Stimulated activated CD8-positive, alpha-beta memory T cell treated with anti-CD3 and anti-CD28 coated beads, Interleukin-2, amount 100 ng/mL, for 1 hour (primary cell): ENCODE measurements around the gene OSM.
A peak's percentile ranks its signal among the peaks of the same experiment; 100 is the strongest.

Experiments
- DNase-seq, 2 donors: peaks; one replicate each; pipeline ENCODE4 v3.0.0-alpha.2; 2020; ENCODE audit warnings: low read depth in 2 of 2

OSM gene

GRCh38 chr22:30285176-30285845 lies 18.7 kb upstream of the OSM start:
- no peak for DNase-seq

GRCh38 chr22:30284666-30285065 lies 18.0 kb upstream of the OSM start:
- no peak for DNase-seq

GRCh38 chr22:30284172-30284571 lies 17.5 kb upstream of the OSM start:
- DNase-seq, result no peak

GRCh38 chr22:30283342-30283741 lies 16.7 kb upstream of the OSM start:
- DNase-seq, result no peak

DNA sequence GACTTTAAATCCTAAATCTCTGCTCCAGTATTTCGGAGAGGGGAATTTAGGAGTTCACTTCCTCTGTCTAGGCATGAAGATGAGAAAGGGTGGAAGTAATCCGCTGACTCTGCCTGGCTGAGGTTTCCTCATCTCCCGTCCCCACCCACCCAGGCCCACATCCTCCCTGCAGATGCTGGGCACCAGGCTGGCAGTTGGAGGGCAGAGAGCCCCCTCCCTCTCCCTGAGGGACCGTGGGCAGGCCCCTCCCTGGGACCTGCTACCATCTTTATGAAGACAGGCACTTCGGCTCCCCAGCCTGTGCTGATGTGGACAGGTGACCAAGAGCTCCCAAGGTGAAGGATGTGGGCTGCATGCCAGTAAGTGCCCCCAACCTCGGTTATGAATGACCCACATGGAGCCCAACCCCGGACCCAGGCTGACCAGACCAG lies 16.0 kb upstream of the OSM start:
- no peak for DNase-seq

- no peak for DNase-seq
Observed at GRCh38 chr22:30280505-30280904, 13.9 kb upstream of the OSM start.

GRCh38 chr22:30279932-30280331 lies 13.3 kb upstream of the OSM start:
- DNase-seq, result no peak

DNA sequence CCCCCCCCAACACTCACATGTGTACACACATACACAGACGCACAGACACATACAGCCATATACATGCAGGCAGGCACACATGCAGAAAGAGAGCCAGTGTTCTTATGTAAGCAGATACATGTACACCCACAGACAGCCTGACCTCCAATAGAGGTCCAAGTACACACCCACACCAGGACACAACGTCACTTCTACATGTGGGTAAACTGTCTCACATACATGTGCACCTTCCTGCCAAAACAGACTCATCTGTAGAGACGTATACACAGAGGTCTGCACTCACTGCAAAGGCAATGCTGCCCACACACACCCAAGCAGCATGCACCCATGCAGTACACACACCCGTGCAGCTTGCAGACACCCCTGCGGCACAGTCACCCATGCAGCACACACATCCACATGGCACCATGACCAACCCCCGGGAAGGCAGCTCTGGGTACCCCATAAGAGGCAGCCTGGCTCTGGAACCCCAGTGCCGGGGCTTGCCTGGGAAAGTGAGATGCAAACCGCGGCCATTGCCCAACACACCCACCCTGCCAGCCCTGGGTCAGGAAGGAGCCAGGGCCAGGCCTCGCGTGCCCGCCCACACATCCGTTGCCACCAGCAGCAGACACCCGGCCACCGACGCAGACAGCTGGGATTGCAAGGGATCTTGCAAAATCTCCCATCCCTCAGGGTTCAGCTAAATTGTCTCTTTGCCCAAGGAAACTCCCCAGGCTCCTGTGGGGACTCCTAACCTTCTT lies 12.6 kb upstream of the OSM start:
- DNase-seq, result no peak

GRCh38 chr22:30277547-30278344 lies 11.1 kb upstream of the OSM start:
- DNase-seq, result no peak

DNA sequence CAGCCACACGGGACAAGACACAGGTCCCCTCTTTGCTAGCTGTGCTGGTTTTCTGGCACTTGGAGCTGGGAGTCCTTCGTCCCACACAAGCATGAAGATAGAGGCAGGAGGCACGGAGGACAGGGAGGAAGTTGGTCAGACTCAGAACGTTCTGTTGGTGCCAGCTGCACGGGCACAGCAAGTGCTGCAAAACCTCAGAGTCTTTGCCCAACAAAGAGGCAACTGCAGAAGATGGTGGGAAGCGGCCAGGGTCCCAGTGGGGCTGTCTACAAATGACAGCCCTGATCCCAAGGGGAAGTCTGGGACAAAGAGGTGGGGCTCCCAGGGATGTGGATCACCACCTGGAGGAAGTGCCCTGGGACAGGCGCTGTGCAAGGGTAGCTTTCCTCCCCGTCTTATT lies 9.4 kb upstream of the OSM start:
- DNase-seq, result no peak

DNA sequence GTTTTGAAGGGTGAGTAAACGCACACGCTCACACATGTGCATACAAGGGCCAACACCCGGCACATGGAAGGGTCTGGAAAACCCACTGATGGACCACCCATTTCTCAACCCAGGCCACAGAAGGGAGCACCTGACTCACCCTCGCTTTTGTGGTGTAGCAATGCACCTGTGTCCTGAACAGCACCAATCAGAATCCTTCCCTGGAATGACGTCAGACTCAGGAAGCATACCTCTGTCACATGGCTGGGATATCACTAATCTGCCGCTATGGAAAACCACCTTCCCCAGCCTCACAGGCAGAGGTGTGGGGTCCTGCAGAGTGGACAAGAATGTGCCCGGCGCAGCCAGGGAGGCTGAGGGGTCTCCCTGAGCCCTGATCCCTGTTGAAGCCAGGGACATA lies 9.0 kb upstream of the OSM start:
- no peak for DNase-seq

DNA sequence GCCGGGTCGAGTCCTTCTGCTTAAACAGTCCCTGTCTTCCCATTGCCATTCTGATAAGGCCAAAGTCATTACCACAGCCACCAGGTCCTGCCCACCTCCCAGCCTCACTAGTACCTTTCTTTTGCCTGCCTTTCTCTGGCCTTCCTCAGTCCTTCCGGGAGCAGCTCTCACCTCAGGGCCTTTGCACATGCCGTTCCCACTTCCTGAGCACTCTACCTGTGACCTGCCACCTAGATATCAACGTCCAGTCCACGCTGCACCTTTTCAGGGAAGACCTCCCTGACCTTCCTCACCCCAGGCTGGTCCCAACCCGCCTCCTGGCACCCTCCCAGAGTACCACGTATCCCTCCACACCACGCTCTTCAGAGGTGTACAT lies 7.8 kb upstream of the OSM start:
- no peak for DNase-seq

GRCh38 chr22:30273711-30274436 lies 7.2 kb upstream of the OSM start:
- no peak for DNase-seq

GRCh38 chr22:30272781-30273601 lies 6.3 kb upstream of the OSM start:
- DNase-seq, result no peak

DNA sequence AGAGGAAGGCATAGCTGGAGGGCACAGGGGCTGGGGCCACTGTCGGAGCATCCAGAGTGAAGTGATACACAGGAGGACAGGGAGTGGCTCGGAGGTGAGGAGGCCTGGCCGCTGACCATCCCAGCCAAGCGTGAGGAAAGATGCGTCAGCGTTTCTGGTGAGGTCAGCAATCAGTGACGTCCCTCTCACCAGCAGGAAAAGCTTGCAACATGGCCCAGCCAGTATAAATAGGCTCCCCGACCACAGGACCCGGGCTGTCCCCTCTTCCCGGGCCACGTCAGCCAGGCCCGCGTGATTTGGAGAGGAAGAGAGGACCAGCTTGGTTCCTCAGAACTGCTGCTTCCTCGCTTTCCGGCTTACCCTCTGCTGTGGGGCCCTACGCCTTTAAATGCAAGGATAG lies 4.2 kb upstream of the OSM start:
- no peak for DNase-seq

- no peak for DNase-seq
Observed at GRCh38 chr22:30268331-30268730, 1.7 kb upstream of the OSM start.

- peak in 1 of 2 donors; percentile 29 for DNase-seq
Observed at GRCh38 chr22:30267382-30268302, 991 bp upstream of the OSM start.

DNA sequence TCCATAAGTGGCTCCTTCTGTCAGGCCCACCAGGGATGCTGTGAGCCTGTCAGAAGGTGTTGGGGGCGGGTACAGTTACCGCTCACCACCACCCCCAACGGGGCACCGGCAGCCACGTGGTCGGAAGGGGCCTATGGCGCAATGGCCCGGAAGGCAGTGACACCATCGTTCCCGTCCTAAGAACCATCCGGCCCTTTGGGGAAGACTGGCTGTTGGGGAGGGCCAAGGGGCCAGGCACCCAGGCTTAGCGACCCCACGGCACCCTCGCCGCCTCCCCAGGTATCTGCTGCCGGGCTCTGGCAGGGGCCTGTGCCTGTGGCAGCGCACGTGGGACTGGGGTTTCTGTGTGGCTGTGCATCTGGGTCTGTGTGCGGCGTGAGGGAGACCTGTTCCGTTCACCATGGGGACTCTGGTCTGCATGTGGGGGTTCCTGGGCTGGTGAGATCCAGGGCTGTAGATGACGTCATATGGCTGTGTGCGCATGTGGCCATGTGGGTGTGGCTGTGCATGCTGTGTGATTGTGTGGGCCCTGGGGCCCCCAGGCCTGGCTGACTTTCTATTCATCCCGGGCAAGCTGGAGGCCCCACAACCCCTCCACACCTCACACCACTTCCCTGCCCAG lies 717 bp downstream of the OSM start:
- peak; percentile 56 to 68 for DNase-seq

- DNase-seq, result no peak
Observed at GRCh38 chr22:30265131-30265720, 1.4 kb downstream of the OSM start.
